B cell (primary cell): Measurements from ENCODE around the gene RHCE. TPM values are rescaled to one million over a fixed set of nuclear protein-coding genes. Genes with fewer than 3 reads are reported as not detected.
"Not testable (repeated sequence)": the region's sequence is repeated elsewhere in the genome, so short reads cannot be mapped to it uniquely, and the experiment has no call there.

ENCODE experiments used
- ATAC-seq: fragments of 200-7000 bp; cut with Tn5 transposase; one replicate; pipeline ENCODE4 v1.10.0; 2021; ENCODE audit warnings: low read depth, mild to moderate bottlenecking, moderate number of reproducible peaks, moderate library complexity
- CTCF ChIA-PET: fragments of 350-600 bp; sonication (Branson Sonifier 250); formaldehyde crosslinking; loops from one replicate; lab custom pipeline; 2021; ENCODE audit warnings: antibody characterized with exemption, inconsistent platforms; lab: Charles Lee
- POLR2A ChIA-PET: fragments of 350-600 bp; sonication (Branson Sonifier 250); formaldehyde crosslinking; loops from one replicate; lab custom pipeline; 2021; ENCODE audit warnings: antibody characterized with exemption; lab: Charles Lee
- DNase-seq: peaks from one replicate; pipeline ENCODE4 v3.0.0; 2013
- H2AFZ ChIP-seq: 2 replicates; pipeline ENCODE4 v1.6.1; 2012; ENCODE audit warnings: mild to moderate bottlenecking, low read depth, low read length; ENCODE audit not compliant: insufficient read depth, poor library complexity, severe bottlenecking
- H3K27ac ChIP-seq, 2 donors: 1 replicate in 1 of 2; 2 replicates in 1 of 2; pipeline ENCODE4 v1.5.1; 2012 to 2013; ENCODE audit warnings: low read length in 2 of 2, mild to moderate bottlenecking in 2 of 2, moderate library complexity in 1 of 2
- H3K27me3 ChIP-seq, 4 experiments: fragments of 200-600 bp in 1 of 4; sonication (generic) in 1 of 4; replicated peaks in 1 of 4; 1 replicate in 2 of 4; 2 replicates in 2 of 4; pipeline versions ENCODE4 v1.6.1 to v1.7.0; 2013 to 2016; ENCODE audit warnings: low read length in 3 of 4, mild to moderate bottlenecking in 2 of 4, mixed read lengths in 1 of 4, moderate library complexity in 1 of 4; ENCODE audit not compliant: insufficient read depth in 4 of 4, control insufficient read depth in 3 of 4; ENCODE audit errors: control extremely low read depth in 1 of 4
- H3K36me3 ChIP-seq, 2 experiments: replicated peaks in 1 of 2; 1 replicate in 1 of 2; 2 replicates in 1 of 2; pipeline versions ENCODE4 v1.6.1 to v1.7.1; 2013; ENCODE audit warnings: low read length in 1 of 2; ENCODE audit not compliant: insufficient read depth in 2 of 2, control insufficient read depth in 1 of 2; ENCODE audit errors: control extremely low read depth in 1 of 2, extremely low read depth in 1 of 2
- H3K4me1 ChIP-seq, 2 donors: fragments of 200-600 bp in 1 of 2; sonication (generic) in 1 of 2; 1 replicate in 1 of 2; 2 replicates in 1 of 2; pipeline versions ENCODE4 v1.5.1 to v1.6.1; 2013 to 2017; ENCODE audit warnings: low read length in 2 of 2; ENCODE audit not compliant: control insufficient read depth in 2 of 2, insufficient read depth in 2 of 2
- H3K4me2 ChIP-seq: replicated peaks from 2 replicates; pipeline ENCODE3; 2012; ENCODE audit warnings: mild to moderate bottlenecking, low read depth, low read length; ENCODE audit not compliant: poor library complexity, severe bottlenecking
- H3K4me3 ChIP-seq, 5 experiments: fragments of 200-600 bp in 1 of 5; sonication (generic) in 1 of 5; 1 replicate in 3 of 5; 2 replicates in 2 of 5; pipeline versions ENCODE4 v1.5.1 to v1.7.0; 2011 to 2016; ENCODE audit warnings: low read length in 4 of 5, mild to moderate bottlenecking in 4 of 5, low read depth in 2 of 5, control low read depth in 1 of 5, moderate library complexity in 1 of 5; ENCODE audit not compliant: insufficient read depth in 1 of 5; ENCODE audit errors: control extremely low read depth in 1 of 5, extremely low read depth in 1 of 5
- H3K79me2 ChIP-seq: fragments of 200-600 bp; sonication (generic); one replicate; pipeline ENCODE4 v1.6.0; 2016; ENCODE audit warnings: low read length; ENCODE audit not compliant: control insufficient read depth, insufficient read depth
- H3K9ac ChIP-seq: fragments of 200-600 bp; sonication (generic); 2 replicates; pipeline ENCODE4 v1.6.1; 2017; ENCODE audit warnings: mild to moderate bottlenecking, low read length, moderate library complexity
- H3K9me3 ChIP-seq, 3 donors: one replicate each; pipeline versions ENCODE4 v1.6.1 to v1.7.1; 2013; ENCODE audit warnings: low read length in 2 of 3; ENCODE audit not compliant: control insufficient read depth in 2 of 3, insufficient read depth in 1 of 3; ENCODE audit errors: control extremely low read depth in 1 of 3
- H4K20me1 ChIP-seq: 2 replicates; pipeline ENCODE4 v1.6.0; 2012; ENCODE audit warnings: mild to moderate bottlenecking, low read length; ENCODE audit not compliant: insufficient read depth, control insufficient read depth, poor library complexity, severe bottlenecking
- H3K27ac Mint-ChIP-seq: one replicate; pipeline ENCODE4 v1.8.0; 2021; ENCODE audit warnings: mixed read lengths
- H3K27me3 Mint-ChIP-seq: one replicate; pipeline ENCODE4 v1.8.0; 2021; ENCODE audit warnings: mixed read lengths
- H3K4me1 Mint-ChIP-seq: one replicate; pipeline ENCODE4 v1.8.0; 2021; ENCODE audit warnings: mixed read lengths
- H3K4me3 Mint-ChIP-seq: one replicate; pipeline ENCODE4 v1.8.0; 2021; ENCODE audit warnings: mixed read lengths
- H3K9me3 Mint-ChIP-seq: one replicate; pipeline ENCODE4 v1.8.0; 2022; ENCODE audit warnings: mixed read lengths; ENCODE audit not compliant: insufficient read depth
- CTCF ChIP-seq: fragments of 200-600 bp; IDR thresholded peaks from one replicate; pipeline ENCODE4 v1.8.0; 2022; ENCODE audit warnings: antibody characterized with exemption, mild to moderate bottlenecking
- EZH2 ChIP-seq: IDR thresholded peaks from 2 replicates; pipeline ENCODE4 v1.6.1; 2012; ENCODE audit warnings: borderline replicate concordance, low read depth, mild to moderate bottlenecking, moderate library complexity, low read length; ENCODE audit not compliant: insufficient read depth, poor library complexity, severe bottlenecking
- WGBS: methylation state at CpG from one replicate; pipeline ENCODE4 v1.1.5; 2013; ENCODE audit warnings: missing lambda C conversion rate; ENCODE audit not compliant: insufficient coverage; 5-methylcytosine and 5-hydroxymethylcytosine counted together
- intact Hi-C: fragments of 100-400 bp; cut with micrococcal nuclease; formaldehyde crosslinking; loops from one replicate; pipeline ENCODE4 v1.10.0; 2022
- polyA plus RNA-seq: library from polyadenylated mRNA; depleted of rRNA; stranded (reverse); fragments of >200 nt; gene quantifications from 2 replicates; pipeline ENCODE4 v1.2.3, GENCODE V29; 2012
- total RNA-seq, 2 donors: library from RNA; stranded (reverse); fragments of 120-200 nt in 1 of 2; gene quantifications; 1 replicate in 1 of 2; 2 replicates in 1 of 2; pipeline versions ENCODE4 v1.2.3 to v1.2.4, GENCODE V29; 2013 to 2022

RHCE gene
- total and polyA plus RNA-seq, 2 donors (not counting 1 experiment from before 2014, with no cell fraction given): 0.28 TPM; not detected in 1

DNA sequence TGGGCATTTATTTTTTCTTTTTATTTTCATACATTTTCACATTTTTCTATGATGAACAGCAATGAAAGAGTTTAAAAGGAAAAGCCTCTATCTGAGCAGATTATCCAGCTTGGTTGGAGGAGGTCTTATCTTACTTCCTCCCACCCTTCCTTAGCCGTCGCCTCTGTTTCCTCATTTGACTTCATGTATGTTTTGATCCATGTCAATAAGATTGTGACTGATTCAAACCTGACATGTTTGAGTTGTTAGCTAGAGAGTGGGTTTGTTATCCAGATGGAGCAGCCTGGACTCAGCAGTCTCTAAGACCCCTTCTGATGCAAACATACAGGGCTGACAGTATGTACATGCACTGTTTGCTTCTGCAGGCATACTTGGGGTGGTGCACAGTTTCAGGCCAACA is 41.2 kb upstream of the RHCE start:
- Histone ChIP-seq H3K4me3 (no peak overlapping the region), H3K36me3 (peaks cover 13 to 36% of the 10 kb centered on the region in 2 experiments), H3K27me3 (no peaks in the 10 kb centered on the region), H2AFZ (no peak overlapping the region), H3K9me3 (no peaks in the 10 kb centered on the region), H3K27ac (no peak overlapping the region), H3K79me2 (peaks cover 20% of the 10 kb centered on the region), H4K20me1 (peaks cover 4% of the 10 kb centered on the region), H3K4me1 (no peaks in the 10 kb centered on the region), H3K4me2 (no peak overlapping the region), H3K9ac (no peak overlapping the region)
- no peak overlapping the region for H3K27ac Mint-ChIP-seq
- no peak for DNase-seq
- H3K4me1 Mint-ChIP-seq: no peaks in the 10 kb centered on the region
- TF ChIP-seq EZH2 (no peak), CTCF (no peak)
- no peaks in the 10 kb centered on the region for H3K9me3 Mint-ChIP-seq
- H3K4me3 Mint-ChIP-seq: no peak overlapping the region
- POLR2A ChIA-PET: no interaction called here
- intact Hi-C loops: no loop called here
- CTCF ChIA-PET: interaction anchor here (1.3 kb wide), 1 partner anchor 24 kb away, joined by 3 read pairs; no protein-coding TSS in a partner anchor
- no peak for ATAC-seq
- no CpG with 5 or more reads among the region's 2 CpGs for whole genome bisulfite sequencing
- H3K27me3 Mint-ChIP-seq: no peaks in the 10 kb centered on the region

- H3K27me3 Mint-ChIP-seq, H3K9me3 ChIP-seq, H3K4me1 Mint-ChIP-seq, POLR2A ChIA-PET, H2AFZ ChIP-seq, H3K27ac ChIP-seq, H3K4me3 Mint-ChIP-seq, H3K27ac Mint-ChIP-seq, H3K4me2 ChIP-seq, H3K27me3 ChIP-seq, H3K4me1 ChIP-seq, CTCF ChIA-PET, intact Hi-C loops, DNase-seq, ATAC-seq, H3K4me3 ChIP-seq, H3K9ac ChIP-seq, H4K20me1 ChIP-seq, H3K9me3 Mint-ChIP-seq: not testable (repeated sequence)
- Histone ChIP-seq H3K36me3 (peaks cover 14 to 42% of the 10 kb centered on the region in 2 experiments), H3K79me2 (peaks cover 15% of the 10 kb centered on the region)
- WGBS: no CpG with 5 or more reads among the region's 4 CpGs
Measured at GRCh38 chr1:25460816-25461215, 40.2 kb upstream of the RHCE start.
